ENCODE results near the gene ACTRT2.

Gene ACTRT2

GRCh38 chr1:3019007-3019515 is 2.2 kb upstream of the ACTRT2 start:
- no peak overlapping the region for H3K4me2 ChIP-seq (ENCODE audit: insufficient read depth, low read length)
- H3K36me3 ChIP-seq (ENCODE audit: insufficient read depth, low read length): no peaks in the 10 kb centered on the region
- H3K79me2 ChIP-seq (ENCODE audit: insufficient read depth, low read length): no peaks in the 10 kb centered on the region
- H4K20me1 ChIP-seq (ENCODE audit: insufficient read depth, low read length): no peaks in the 10 kb centered on the region
- ATAC-seq (ENCODE audit: insufficient read depth, low read depth) (no peak), DNase-seq (no peak)
- H3K4me1 ChIP-seq (ENCODE audit: insufficient read depth, low read length): no peaks in the 10 kb centered on the region
- H3K9ac ChIP-seq (ENCODE audit: low read depth, low read length): no peak overlapping the region
- H3K27ac ChIP-seq (ENCODE audit: low read length): no peak overlapping the region
- H3K9me3 ChIP-seq (ENCODE audit: insufficient read depth, low read length, severe bottlenecking): no peaks in the 10 kb centered on the region
- H3K27me3 ChIP-seq (ENCODE audit: insufficient read depth, low read length, poor library complexity): no peaks in the 10 kb centered on the region
- H2AFZ ChIP-seq (ENCODE audit: low read depth, low read length): no peak overlapping the region
- TF ChIP-seq EZH2 (IDR thresholded peaks at IDR 0.05; ENCODE audit: borderline replicate concordance, low read depth, low read length, severe bottlenecking) (no peak), CTCF (IDR thresholded peaks at IDR 0.05; ENCODE audit: borderline replicate concordance, extremely low read depth, low read length, poor library complexity, severe bottlenecking) (no peak)
- H3K4me3 ChIP-seq (ENCODE audit: low read depth in 1 of 2, low read length in 2 of 2): no peak overlapping the region

- Histone ChIP-seq H4K20me1 (ENCODE audit: insufficient read depth, low read length) (no peaks in the 10 kb centered on the region), H3K9ac (ENCODE audit: low read depth, low read length) (no peak overlapping the region), H3K27me3 (ENCODE audit: insufficient read depth, low read length, poor library complexity) (no peaks in the 10 kb centered on the region), H3K36me3 (ENCODE audit: insufficient read depth, low read length) (no peaks in the 10 kb centered on the region), H3K27ac (ENCODE audit: low read length) (no peak overlapping the region), H2AFZ (ENCODE audit: low read depth, low read length) (no peak overlapping the region), H3K79me2 (ENCODE audit: insufficient read depth, low read length) (no peaks in the 10 kb centered on the region), H3K4me3 (ENCODE audit: low read depth in 1 of 2, low read length in 2 of 2) (no peak overlapping the region), H3K4me2 (ENCODE audit: insufficient read depth, low read length) (no peak overlapping the region), H3K9me3 (ENCODE audit: insufficient read depth, low read length, severe bottlenecking) (no peaks in the 10 kb centered on the region), H3K4me1 (ENCODE audit: insufficient read depth, low read length) (no peaks in the 10 kb centered on the region)
- ATAC-seq (ENCODE audit: insufficient read depth, low read depth) (no peak), DNase-seq (no peak)
- TF ChIP-seq CTCF (IDR thresholded peaks at IDR 0.05; ENCODE audit: borderline replicate concordance, extremely low read depth, low read length, poor library complexity, severe bottlenecking): no peak
- TF ChIP-seq EZH2 (IDR thresholded peaks at IDR 0.05; ENCODE audit: borderline replicate concordance, low read depth, low read length, severe bottlenecking): no peak
These were observed 1.7 kb upstream of the ACTRT2 start for GRCh38 chr1:3019516-3020051.

- Histone ChIP-seq H4K20me1 (ENCODE audit: insufficient read depth, low read length) (no peaks in the 10 kb centered on the region), H3K9me3 (ENCODE audit: insufficient read depth, low read length, severe bottlenecking) (no peaks in the 10 kb centered on the region), H3K9ac (ENCODE audit: low read depth, low read length) (no peak overlapping the region), H3K27me3 (ENCODE audit: insufficient read depth, low read length, poor library complexity) (no peaks in the 10 kb centered on the region), H3K4me3 (ENCODE audit: low read depth in 1 of 2, low read length in 2 of 2) (no peak overlapping the region), H2AFZ (ENCODE audit: low read depth, low read length) (no peak overlapping the region), H3K79me2 (ENCODE audit: insufficient read depth, low read length) (no peaks in the 10 kb centered on the region), H3K36me3 (ENCODE audit: insufficient read depth, low read length) (no peaks in the 10 kb centered on the region), H3K4me1 (ENCODE audit: insufficient read depth, low read length) (no peaks in the 10 kb centered on the region), H3K27ac (ENCODE audit: low read length) (no peak overlapping the region), H3K4me2 (ENCODE audit: insufficient read depth, low read length) (no peak overlapping the region)
- TF ChIP-seq EZH2 (IDR thresholded peaks at IDR 0.05; ENCODE audit: borderline replicate concordance, low read depth, low read length, severe bottlenecking): no peak
- no peak for TF ChIP-seq CTCF (IDR thresholded peaks at IDR 0.05; ENCODE audit: borderline replicate concordance, extremely low read depth, low read length, poor library complexity, severe bottlenecking)
- DNase-seq (no peak), ATAC-seq (ENCODE audit: insufficient read depth, low read depth) (no peak)
These were observed 881 bp upstream of the ACTRT2 start for GRCh38 chr1:3020263-3020909.
